NCI-H345 treated with DMSO at 0.1 percent for 48 hours (cell line): Measurements from ENCODE around the gene TTC39B.
A peak's percentile ranks its signal among the peaks of the same experiment; 100 is the strongest.

Experiments
- DNase-seq: peaks from one replicate; lab custom pipeline; 2025; ENCODE audit not compliant: unreplicated experiment; lab: John Stamatoyannopoulos, UW

The TTC39B gene

DNA sequence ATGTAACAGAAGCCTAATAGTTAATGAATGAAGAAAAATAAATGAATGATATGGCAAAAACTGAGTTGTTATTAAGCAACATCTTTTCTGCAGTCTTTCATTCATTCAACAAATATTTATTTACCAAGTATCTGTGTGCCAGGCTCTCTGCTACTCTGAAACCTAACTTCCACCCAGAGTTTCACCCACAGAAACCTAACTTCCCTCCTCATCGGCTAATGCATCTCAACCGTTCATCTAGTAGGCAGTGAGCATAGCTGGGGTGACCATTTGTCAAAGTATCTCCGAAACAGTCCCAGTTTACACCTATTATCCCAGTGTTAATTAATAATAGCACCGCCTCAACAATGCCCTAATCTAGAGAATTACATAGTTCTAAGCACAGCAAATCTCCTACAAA, 1.5 kb downstream of the TTC39B start:
- DNase-seq, result no peak

DNA sequence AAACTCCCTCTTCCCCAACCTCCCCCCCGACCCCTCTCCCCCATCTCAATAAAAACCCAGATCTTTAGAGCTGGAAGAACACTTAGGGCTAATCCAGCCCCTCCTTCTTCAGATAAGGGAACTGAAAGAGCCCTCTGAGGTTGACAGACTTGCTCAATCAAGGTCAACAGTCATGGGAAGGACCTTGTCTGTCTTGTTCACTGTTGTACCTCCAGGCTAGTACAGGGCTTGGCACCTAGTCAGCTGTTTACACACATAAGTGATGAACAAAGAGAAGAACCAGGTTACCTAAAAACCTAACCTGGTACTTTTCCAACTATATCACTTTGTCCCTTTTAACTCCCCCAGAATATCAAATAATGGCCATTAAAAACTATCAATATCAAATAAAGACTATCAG, 2.4 kb downstream of the TTC39B start:
- no peak for DNase-seq

DNA sequence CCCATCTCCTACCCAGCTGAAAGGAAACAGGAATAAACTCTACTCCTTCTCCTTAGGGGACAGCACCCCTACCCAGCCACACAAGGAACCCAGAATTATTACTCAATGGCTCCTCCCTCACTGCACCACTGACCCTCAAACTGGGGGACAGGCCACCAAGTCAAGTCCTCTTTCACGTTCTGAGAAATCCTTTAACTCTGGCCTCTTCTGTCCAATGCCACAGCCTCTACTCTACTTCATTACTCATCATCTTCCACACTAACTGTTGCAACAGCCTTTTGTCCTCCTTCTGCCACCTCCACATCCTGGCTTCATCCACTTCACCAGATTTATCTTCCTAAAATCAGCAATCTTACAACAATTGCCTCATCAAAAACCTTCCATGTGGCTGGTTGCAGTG, 6.8 kb downstream of the TTC39B start:
- DNase-seq, result no peak

DNA sequence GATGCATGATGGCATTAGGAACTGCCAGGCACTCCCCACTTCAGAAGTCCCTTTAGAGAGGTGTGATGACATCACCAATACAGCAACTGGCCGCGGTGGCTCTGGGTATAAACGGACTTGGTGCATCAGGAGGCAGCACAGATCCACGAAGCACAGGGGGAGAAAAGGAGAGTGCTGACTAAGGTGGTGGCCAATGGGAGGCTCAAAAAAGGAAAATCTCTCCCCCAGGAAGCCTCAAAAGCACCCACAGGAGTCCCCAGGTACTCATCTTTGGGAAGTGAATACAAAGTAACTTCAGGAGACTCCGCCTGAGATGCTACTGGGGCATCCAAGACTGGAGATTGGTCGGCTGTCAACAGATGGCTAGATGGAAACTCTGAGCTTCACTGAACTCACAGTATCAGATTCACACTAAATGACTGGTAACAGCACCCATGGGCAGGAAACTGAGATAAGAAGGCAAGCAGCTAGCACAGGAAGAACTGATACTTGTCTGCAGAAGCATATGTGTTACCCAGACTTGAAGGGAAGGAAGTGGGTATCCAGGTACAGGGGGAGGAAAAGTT, 7.6 kb downstream of the TTC39B start:
- DNase-seq, result no peak

DNA sequence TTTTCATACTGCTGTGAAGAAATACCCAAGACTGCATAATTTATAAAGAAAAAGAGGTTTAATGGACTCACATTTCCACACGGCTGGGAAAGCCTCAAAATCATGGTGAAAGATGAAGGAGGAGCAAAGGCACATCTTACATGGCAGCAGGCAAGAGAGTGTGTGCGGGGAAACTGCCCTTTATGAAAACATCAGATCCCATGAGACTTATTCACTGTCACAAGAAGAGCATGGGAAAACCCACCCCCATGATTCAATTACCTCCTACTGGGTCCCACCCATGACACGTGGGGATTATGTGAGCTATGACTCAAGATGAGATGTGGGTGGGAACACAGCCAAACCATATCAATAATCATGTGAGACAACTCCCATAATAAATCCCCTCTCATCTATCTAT, 8.7 kb downstream of the TTC39B start:
- DNase-seq, result no peak

DNA sequence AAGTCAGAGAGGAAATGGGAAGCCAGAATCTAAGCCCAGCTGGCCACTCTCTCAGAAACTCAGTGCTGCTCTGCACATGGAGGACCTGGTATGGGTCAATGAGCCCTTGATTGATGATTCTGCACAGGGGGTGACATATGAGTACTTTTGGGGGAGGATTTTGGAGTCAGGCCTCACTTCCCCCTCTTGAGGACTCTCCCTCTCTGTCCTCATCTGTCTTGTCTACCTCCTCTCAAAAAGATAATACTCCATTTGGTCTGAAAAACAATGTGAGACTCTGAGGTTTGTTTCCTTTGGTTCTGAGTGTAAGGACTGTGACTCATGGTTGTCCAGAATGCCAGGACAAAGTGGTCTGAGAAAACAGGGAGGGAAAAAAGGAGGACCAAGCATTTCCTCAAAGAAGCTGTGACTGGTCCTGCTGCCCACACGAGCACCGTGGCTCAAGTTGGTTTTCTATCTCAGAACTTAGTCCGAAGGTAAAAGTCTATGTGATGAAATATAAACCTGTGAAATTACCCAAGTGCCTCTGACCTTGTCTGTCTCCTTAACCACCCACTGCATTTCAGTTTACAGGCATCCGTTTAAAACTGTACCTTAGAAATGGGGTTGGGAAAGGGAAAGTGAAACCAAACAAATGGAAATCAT, 11.1 kb downstream of the TTC39B start:
- no peak for DNase-seq

DNA sequence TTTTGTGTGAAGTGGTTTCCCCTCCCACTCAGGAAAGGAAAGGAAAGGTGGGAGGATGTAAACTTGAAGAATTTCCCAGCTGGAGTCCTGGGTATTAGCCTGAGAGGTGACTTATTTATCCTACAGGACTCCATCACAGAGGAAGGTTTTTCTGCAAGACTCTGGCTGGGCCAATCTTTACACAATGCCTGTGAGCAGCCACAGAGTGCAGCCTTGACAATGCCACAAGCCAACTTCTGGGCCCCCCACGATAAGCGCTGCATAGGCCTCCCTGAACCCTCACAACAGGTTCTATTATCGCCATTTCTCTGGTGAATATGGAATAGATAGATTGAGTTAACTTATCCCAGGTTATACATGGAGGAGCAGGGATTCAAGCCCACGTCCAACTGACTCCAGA, 12.4 kb downstream of the TTC39B start:
- DNase-seq, result no peak

DNA sequence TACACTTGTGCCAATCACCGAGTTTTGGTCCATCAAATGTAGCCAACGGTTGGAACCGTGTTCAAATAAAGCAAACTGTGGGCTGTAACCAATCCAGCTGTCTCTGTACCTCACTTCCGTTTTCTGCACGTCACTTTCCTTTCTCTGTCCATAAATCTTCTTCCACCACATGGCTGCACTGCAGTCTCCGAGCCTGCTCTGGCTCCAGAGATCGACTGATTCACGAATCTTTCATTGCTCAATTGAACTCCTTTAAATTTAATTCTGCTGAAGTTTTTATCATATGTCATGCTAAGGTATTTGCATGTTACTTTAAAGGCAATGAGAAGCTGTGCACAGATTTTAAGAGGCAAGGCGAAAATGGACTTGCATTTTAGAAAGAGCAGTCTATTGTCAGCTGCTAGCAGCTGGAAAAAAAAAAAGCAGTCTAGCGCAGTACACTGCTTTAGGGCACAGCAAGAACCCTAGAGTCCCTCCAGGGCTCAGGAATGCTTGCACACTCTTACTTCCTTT, 13.2 kb downstream of the TTC39B start:
- DNase-seq, result no peak

DNA sequence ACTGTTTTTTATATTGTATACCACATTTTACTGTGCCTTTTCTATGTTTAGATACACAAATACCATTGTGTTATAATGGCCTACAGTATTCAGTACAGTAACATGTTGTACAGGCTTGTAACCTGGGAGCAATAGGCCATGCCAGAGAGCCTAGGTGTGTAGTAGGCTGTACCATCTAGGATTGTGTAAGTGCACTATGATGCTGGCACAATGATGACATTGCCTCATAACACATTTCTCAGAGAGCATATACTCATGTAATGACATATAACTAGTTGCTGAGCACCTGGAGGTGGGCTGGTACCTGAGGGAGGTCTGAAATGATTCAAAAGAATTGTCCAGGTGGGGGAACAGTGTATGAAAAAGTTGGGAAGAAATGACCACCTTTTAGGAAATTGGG, 13.9 kb downstream of the TTC39B start:
- DNase-seq, result no peak

DNA sequence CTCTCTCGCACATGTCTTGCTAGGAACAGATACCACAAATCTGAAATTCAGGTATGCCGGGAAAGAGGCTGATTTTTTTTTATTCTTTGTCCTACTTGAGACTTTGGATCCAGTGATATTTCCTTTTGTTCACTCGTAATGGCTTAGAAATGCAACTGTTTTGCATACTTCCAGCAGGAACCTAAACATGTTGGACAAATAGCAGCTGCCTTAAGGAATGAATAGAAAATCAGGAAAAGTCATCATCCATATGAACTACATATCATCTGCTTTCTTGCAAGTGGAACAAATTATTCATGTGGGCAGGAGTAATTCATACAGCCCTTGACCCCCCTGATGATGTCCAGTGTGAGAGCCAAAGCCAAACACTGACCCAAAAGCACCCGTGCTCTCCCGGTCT, 17.4 kb downstream of the TTC39B start:
- DNase-seq, result no peak

DNA sequence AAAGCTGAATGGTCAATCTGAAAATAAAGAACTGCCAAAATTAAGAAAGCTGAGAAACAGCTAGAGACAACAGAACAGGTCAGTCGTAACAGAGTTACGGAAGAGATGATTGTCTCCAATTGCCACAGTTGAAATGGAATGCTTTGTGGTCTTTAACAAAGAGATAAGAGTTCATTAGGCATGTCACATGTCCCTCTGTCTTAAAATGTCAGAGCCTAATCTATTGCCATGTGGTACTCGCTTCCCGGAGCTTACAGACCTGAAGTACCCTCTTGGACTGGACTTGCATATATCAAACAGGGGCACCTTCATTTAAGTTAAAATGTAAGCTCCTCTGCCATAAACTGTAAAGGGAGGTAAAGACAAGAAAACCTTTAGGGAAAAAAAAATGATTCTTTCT, 19.7 kb downstream of the TTC39B start:
- no peak for DNase-seq

DNA sequence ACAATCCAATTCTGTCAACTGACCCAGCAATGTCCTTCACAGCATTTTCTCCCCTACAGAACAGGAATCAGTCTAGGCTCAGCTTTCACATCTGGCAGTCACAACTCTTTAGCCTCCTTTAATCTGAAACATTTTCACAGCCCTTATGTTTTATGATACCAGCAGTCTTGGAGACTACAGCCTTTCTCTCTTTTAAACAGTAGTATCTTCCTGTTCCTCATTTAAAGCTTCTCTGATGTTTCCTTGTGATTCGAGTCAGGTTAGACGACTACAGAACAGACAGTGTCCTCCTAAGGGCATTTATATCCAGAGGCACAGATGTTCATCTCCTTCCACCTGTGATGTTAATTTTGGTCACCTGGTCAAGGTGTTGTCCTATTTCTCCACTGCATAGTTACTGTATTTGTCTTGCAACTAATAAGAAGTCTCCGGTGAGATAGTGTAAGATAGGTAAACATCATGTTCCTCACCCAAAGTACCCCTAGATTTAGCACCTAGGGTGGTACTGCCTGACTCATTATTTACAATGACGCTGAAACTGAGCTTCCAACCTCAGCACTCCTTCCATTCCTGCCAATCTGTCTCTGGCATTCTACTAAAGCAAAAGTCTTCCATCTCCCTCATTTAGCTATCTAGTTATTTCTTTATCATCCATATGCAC, 20.7 kb downstream of the TTC39B start:
- no peak for DNase-seq

DNA sequence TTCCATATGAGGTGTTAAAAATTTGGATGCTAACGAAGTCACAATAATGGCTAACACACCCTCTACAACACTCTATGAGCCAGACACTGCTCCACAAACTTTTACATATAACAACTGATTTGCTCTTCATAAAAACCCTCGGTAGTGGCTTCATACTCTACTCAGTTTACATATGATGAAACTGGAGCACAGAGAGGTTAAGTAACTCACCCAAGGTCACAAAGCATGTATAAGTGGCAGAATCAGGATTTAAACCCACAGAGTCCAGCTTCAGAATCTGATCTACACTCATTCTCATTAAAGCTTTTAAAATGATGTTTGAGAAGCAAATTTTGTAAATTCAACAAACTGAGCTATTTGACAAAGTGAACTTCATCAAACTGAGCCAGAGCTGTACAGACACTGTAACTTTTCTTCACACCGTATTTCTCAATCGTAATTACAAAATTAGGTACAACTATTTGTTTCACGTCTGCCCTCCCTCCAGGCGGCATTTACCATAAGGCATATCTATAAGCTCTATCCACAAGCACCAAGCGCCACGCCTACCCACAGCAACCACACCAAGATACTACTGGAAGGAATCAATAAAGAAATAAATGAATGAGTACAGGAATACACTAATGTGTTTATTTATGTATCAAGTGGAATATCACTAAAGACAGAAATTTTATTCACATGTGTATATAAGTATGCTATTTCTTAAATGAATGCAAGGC, 24.3 kb downstream of the TTC39B start:
- DNase-seq, result no peak

DNA sequence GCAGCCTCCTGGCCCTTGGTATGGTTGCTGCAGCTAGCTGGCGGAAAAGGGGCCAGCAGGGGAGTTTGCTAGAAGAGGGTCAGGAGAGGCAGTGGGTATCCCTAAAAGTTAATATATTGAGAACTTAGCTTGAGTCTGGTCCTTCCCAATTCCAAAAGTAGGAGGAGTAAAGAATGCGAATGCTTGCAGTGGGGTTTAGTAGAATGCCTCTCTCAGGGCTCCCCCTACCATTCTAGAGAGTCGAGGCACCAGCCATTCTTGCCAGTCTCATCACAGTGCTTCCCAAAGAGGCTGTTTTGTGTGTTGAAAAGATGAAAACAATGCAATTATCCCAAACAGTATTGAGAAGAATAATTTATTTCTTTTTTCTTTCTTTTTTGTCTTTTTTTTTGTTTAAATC, 26.4 kb downstream of the TTC39B start:
- DNase-seq, result no peak

DNA sequence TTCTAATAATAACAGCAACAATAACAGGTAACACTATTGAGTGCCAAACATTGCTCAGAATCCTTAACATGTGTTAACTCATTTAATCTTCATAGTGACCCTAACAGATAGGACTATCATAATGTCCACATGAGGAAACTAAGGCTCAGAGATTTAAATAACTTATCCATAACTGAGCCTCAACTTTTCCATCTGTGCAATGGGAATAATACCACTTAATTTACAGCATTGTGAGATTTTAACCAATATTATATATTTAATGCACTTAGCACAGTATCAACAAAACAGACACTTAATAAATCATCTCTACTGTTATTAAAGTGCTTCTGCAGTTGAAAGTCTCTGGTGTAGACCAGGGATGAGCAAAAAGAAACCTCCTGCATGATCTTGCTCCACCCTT, 28.2 kb downstream of the TTC39B start:
- no peak for DNase-seq

DNA sequence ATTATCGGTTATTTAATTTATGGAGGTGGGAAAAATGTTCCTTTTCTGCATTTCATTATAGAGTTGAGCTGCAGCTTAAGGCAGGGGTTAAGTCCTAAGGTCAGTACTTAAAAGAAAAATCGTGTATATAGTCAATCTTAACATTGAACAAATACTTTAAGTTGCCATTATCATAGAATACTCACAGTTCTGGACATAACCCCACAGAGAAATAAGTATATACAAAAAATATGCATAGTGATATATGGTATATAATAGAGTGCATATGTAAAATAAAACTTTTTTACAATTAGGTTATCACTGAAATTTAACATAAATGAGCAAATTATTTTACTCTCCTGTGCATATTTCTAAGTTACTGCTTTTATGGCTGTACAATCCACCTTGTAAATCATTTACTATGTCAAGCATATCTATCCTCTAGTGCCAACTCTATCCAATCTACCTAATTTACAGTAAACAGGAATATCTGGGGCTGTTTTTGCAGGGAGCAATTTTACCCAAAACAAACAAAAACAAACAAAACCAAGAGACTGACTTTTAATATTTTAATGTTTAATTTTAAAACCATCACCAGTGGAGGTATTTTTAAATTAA, 28.8 kb downstream of the TTC39B start:
- no peak for DNase-seq

DNA sequence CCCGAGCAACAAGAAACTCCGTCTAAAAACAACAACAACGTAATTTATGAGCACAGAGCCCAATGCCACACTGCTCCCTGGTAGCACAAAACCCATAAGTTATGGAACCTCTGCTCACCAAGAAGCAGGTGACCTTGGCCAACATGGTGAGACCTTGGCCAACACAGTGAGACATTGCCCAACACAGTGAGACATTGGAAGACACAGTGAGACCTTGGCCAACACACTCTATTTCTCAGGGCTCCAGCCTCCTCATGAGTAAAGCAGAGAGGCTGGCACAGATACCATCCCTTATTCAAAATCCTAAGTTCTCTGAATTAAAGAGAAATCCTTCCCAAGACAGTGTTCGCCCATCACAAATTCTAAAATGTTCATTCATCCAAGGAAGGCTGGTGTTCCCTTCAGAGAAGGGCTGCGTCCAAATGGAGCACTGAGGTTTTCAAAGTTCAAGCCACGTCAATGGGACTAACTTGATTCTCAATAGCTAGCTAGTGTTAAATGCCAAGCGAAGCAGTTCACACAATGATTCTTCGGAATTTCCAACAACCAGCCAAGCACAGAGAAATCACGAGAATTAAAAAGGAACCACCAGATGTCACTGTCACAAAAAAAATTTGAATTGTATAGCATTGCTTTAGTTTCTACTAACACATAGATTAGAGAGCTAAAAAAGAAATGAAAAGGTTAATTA, 29.5 kb downstream of the TTC39B start:
- DNase-seq, result no peak

DNA sequence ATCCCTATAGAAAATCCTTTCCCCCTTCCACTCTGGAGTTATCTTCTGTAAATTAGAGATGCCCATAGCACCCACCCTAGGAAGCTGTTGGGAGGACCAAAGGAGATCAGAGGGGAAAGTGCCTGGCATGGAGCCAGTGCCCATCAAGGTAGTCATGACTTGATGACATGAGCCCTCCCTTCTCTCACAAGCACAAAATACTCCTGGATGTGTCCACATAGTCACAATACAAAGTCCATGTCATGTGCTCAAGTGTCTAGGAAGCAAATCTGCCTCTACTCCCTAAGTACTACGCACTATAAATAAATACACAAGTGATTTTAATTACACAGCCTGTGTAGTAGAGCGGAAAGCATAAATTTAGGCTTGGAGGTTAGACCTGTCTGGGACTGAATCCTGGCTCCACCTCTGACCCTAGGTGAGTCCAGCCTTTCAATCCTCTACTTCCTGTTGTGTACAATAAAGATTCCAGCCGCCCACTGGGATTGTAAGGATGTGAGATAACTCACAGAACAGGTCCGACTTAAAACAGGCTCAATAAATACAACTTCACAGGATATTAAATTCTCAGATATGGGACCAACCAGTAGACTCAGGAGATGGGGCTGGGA, 30.6 kb downstream of the TTC39B start:
- no peak for DNase-seq

DNA sequence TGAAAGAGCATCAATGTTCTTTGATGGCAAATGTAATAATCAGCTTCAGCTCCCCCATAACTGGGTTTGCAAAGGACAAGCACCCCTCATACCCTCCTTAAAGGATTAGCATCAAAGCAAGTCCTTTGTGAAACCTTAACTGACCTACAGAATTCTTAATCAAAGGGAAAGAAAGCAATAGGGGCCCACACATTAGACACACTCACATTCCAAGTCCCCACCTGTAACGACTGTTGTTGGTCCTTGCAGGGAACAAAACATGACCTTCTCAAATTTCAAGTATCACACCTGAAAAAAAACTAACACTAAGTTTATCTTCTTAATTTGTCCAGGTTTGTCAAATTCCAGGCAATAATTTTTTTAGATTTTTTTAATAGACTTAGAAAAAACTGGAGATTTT, 32.6 kb downstream of the TTC39B start:
- no peak for DNase-seq

DNA sequence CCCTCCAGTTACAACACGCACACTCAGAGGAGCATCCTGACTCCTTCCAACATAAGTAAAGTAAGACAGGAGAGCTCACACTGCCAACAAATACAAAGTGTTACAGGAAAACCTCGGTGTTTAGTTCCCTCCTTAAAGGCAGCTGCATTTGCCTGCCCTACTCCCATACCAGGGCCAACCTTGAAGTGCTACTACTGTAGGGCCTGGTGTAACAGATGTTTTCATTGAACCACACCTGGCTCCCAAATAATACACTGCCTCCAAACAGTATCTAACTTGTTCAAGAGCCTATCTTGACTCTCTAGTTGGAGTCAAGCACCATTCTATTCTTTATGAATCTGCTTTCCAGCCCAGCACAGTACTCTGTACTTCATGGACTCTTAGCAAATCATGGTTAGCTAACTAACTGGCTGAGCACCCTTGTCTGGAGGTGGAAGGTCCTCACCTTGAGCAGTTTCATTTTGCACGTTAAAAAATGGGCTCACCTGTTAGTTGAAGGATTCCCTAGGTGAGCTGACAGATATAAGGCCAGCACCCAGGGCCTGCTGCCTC, 34.6 kb downstream of the TTC39B start:
- DNase-seq, result peak; percentile 29
